ENCODE measurements around the gene STXBP6.

Gene STXBP6

DNA sequence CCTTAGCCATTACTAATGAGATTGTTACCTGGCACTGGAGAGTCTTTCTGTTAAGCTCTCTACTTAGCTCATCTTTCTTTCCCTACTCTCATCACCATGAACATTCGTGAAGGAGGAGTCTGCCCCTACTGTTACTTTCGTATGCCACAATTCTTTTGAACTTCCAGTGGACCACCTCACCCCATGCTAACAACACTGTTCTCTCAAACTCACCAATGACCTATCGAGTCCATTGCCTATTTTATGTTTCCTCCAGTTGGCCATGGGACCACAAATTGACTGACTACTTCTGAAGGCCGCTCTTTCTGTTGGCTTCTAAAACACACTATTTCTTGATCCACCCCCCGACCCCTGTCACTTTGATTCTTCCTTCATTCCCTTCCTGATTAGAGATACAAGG lies 223.6 kb downstream of the STXBP6 start:
- Mint-ChIP-seq H3K9me3 (no peaks in the 10 kb centered on the region), H3K27me3 (ENCODE audit: low read depth) (peaks cover 6% of the 10 kb centered on the region), H3K36me3 (ENCODE audit: low read depth) (no peaks in the 10 kb centered on the region), H3K4me1 (ENCODE audit: low read depth) (no peaks in the 10 kb centered on the region), H3K27ac (no peak overlapping the region), H3K4me3 (no peak overlapping the region)

DNA sequence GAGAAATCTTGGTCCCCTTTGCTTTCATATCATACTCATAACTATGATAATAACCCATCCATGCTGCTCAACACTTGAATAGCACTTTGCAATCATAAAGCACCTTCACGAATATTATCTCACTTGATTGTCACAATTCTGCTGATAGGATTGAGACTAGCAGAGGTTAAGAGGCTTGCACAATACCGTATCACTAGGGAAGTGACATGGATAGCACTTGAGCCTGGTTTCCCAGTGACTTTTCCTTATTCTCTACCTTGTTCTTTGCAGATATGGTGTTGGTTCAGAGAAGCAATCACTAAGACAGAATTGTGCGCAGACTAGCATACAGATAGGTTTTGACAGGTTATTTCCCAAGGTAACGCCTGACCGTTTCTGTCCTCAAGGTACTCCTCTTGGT lies 229.3 kb downstream of the STXBP6 start:
- Mint-ChIP-seq H3K4me1 (ENCODE audit: low read depth) (no peaks in the 10 kb centered on the region), H3K27ac (no peak overlapping the region), H3K36me3 (ENCODE audit: low read depth) (no peaks in the 10 kb centered on the region), H3K4me3 (no peak overlapping the region), H3K27me3 (ENCODE audit: low read depth) (peaks cover 6% of the 10 kb centered on the region), H3K9me3 (no peaks in the 10 kb centered on the region)

DNA sequence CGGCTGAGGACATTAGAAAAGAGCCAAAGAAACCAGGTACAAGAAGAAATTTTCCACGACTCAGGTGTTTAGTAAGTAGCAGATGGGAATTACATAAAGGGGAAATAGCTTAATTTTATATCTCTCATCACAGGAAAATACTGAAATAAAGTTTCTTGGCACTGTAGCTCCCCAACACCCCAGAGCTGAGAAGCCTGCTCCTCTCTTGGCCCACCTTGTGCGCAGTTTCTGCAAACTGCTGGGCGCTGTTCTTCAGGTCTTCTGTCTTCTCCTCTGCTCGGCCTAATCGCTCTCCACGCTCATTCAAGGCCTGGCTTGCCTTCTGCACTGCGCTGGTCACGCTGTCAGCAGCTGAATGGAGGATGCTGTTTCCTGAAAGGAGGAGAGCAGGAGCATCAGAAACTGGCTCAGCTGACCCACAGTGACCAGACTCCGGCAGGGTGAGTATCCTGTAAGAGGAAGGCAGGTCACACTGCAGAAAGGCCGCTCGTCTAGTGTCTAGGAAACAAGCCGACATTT lies 231.1 kb downstream of the STXBP6 start:
- H3K36me3 Mint-ChIP-seq (ENCODE audit: low read depth): no peaks in the 10 kb centered on the region
- no peak overlapping the region for H3K27ac Mint-ChIP-seq
- H3K4me3 Mint-ChIP-seq: no peak overlapping the region
- no peaks in the 10 kb centered on the region for H3K4me1 Mint-ChIP-seq (ENCODE audit: low read depth)
- H3K27me3 Mint-ChIP-seq (ENCODE audit: low read depth): peaks cover 6% of the 10 kb centered on the region
- no peaks in the 10 kb centered on the region for H3K9me3 Mint-ChIP-seq

DNA sequence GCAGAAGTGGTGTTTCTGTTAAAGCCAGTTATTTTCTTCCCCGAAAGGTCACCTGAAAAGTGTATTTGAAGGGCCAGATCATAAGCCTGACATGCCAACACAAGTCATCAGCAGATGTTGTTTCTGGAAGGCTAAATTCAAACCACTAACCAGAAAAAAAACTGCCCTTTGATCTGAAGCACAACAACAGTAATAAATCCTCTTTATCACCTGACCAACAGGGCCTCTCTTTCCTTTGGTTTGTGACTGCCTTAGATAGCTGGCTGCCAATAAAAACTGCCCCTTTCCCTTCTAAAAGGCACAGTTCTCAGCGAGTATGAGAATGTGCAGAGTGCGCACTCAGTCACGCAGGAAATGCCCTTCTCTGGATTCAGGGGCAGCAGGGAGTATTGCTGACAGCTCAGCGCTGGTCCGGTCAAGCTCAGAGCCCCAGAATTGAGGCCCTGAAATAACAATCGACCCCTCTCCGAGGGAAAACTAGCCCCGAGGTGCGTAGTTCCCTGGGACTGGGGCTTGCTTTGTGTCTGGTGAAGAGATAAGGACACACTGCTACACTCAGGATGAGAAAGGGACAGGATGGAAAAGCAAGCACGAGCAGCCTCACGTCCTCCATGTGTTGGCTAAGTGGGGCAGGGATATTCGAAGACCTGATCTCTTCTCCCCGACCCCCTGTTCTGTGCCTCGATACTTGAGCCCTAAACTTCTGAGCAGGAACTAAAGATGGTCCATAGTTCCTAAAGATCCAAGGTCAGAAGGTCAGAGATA lies 231.7 kb downstream of the STXBP6 start:
- Mint-ChIP-seq H3K36me3 (ENCODE audit: low read depth) (no peaks in the 10 kb centered on the region), H3K4me1 (ENCODE audit: low read depth) (no peaks in the 10 kb centered on the region), H3K4me3 (no peak overlapping the region), H3K9me3 (no peaks in the 10 kb centered on the region), H3K27ac (no peak overlapping the region), H3K27me3 (ENCODE audit: low read depth) (peaks cover 6% of the 10 kb centered on the region)

DNA sequence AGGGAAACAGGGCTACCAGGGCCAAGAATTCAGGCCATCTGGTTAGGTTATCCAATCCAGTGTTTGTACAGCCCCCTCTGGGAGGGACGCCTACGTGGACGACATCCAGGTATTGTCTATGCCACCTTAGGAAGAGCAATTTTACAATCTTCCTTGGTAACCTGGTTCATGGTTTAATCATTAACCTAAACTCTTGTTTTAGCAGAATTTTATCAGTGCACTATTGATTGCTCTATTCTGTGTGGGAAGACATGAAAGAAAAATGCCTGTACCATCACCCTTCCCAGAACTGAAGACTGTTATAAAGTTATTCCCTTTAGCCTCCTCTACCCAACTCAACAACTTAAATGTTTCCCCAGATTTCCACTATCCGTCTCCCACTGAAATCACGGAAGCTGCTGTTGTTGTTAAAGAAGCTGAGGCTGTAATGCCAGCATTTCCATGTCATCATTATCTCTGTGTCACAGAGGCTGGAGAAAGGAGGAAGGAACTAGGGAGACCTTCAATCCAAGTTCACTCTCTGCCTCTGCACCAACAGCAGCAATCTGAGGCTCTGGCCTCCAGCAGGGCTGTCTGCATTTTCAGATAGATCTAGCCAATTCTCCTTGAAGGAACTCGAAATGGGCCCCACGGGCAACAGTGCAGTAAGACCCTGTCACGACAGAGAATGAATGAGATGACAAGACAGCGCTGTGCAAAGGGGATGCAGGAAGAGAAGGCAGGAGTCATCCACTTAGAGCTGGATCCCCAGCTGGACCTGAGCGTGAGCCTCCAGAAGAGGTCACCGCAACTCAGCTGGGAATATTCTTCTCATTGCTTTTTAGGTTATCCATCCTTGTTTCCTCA lies 232.5 kb downstream of the STXBP6 start:
- H3K4me1 Mint-ChIP-seq (ENCODE audit: low read depth): no peaks in the 10 kb centered on the region
- no peak overlapping the region for H3K4me3 Mint-ChIP-seq
- H3K27me3 Mint-ChIP-seq (ENCODE audit: low read depth): peaks cover 6% of the 10 kb centered on the region
- H3K27ac Mint-ChIP-seq: no peak overlapping the region
- H3K9me3 Mint-ChIP-seq: no peaks in the 10 kb centered on the region
- no peaks in the 10 kb centered on the region for H3K36me3 Mint-ChIP-seq (ENCODE audit: low read depth)

DNA sequence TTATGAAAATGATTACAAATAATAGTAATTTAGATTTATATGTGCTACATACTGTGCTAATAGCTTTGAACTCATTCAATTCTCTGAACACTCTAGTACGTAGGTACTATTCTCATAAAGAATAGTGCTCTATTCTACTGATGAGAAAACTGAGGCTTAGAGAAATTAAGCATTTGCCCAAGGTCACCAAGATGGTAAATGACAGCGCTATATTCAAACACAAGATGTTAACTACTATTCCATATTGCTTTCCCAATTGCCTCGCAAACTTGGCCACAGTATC lies 233.1 kb downstream of the STXBP6 start:
- H3K9me3 Mint-ChIP-seq: no peaks in the 10 kb centered on the region
- H3K36me3 Mint-ChIP-seq (ENCODE audit: low read depth): no peaks in the 10 kb centered on the region
- peaks cover 3% of the 10 kb centered on the region for H3K27me3 Mint-ChIP-seq (ENCODE audit: low read depth)
- H3K27ac Mint-ChIP-seq: no peak overlapping the region
- no peak overlapping the region for H3K4me3 Mint-ChIP-seq
- H3K4me1 Mint-ChIP-seq (ENCODE audit: low read depth): no peaks in the 10 kb centered on the region

DNA sequence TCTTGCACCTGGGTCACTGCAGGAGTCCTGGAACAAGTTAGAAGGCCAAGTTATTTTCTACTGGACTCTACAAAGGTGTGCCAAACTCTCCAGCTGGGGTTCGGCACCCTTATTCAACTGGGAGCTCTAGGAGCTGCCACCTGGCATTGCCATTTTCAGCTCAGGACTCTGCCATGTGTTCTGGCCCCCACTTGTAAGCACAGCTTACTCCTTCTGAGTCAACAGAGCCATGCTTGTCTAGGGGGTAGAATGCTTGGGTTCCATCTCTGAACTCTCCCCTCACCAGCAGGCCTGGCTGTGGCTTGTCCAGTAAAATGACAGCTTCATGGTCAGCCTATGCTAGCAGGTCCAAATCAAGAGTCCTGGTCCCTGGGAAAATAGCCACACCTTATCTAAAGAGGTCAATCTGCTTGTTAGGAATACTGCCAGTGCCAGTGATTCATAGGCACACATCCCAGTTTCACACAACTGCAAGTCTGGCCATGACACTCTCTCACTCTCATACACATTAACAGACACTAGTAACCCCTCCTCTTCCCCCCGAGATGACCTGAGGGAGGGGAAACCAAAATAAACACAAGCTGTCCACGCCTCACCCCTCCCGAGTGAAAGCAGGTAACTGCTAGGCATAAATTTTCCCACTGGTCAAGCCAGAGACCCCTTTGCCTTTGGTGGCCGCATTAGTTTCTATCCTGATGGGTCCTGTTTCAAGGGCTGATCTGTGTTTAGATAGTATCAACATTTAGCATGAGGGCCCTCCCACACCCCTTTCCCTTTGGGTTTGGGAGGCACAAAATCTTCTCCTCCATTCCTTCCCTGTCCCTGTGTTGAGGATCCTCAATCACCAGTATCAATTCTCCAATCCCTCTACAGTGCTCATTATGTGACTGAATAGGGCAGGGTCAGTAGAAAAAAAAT lies 233.7 kb downstream of the STXBP6 start:
- no peaks in the 10 kb centered on the region for H3K9me3 Mint-ChIP-seq
- no peak overlapping the region for H3K27ac Mint-ChIP-seq
- no peaks in the 10 kb centered on the region for H3K27me3 Mint-ChIP-seq (ENCODE audit: low read depth)
- no peaks in the 10 kb centered on the region for H3K4me1 Mint-ChIP-seq (ENCODE audit: low read depth)
- no peaks in the 10 kb centered on the region for H3K36me3 Mint-ChIP-seq (ENCODE audit: low read depth)
- H3K4me3 Mint-ChIP-seq: no peak overlapping the region

DNA sequence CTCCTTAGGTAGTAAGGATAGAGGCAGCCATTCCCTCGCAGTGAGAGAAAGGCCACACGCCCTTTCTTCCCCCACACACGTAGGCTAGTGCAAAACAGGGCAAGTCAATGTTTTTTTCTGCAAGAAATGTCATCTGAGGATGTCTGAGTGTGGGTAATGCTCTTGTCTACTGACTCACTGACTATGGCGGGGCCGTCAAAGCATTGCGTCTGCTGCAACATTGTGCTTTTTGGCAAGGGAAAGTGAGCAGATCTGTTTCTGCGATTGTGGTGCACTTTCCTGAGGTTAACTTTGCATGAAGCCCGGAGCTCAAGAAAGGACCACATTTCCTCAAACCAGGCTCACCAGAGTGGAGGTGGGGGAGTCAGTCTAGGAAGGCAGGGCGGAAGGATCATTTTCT lies 234.4 kb downstream of the STXBP6 start:
- Mint-ChIP-seq H3K27ac (no peak overlapping the region), H3K9me3 (no peaks in the 10 kb centered on the region), H3K4me3 (no peak overlapping the region), H3K36me3 (ENCODE audit: low read depth) (no peaks in the 10 kb centered on the region), H3K4me1 (ENCODE audit: low read depth) (no peaks in the 10 kb centered on the region), H3K27me3 (ENCODE audit: low read depth) (no peaks in the 10 kb centered on the region)

DNA sequence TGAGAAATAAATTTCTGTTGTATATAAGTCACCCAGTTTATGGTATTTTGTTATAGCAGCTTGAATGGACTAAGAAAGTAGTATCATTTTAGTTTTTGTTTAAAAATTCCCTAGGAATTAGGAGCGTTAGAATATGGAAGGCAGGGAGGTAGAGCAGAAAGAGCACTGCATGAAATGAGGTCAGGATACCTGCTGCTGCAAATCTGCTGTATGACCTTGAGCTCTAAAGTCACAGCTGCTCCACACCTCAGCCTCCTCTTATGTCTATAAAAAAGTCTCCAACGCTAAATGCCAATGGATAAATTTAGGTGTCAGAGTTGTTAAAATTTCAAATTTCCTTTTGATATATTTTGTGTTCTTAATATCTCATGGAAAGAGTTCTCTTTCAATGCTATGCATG lies 235.0 kb downstream of the STXBP6 start:
- peaks cover 4% of the 10 kb centered on the region for H3K27me3 Mint-ChIP-seq (ENCODE audit: low read depth)
- no peaks in the 10 kb centered on the region for H3K4me1 Mint-ChIP-seq (ENCODE audit: low read depth)

DNA sequence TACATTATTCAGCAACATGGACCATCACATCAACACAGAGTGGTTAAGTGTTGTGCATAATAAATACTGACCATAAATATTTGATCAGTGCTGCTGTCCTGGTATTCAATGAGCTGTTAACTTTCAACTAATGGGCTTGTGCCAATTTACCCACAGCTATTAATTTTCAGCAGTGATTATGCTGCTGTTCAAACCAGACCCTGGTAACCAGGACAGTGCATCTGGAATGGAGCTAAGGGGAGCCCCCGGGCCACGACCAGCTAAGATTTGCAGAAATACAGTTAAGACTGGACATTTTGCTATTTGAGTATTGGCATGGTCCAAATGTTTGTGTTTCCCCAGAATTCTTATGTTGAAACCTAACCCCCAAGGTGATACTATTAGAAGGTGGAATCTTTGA lies 235.6 kb downstream of the STXBP6 start:
- Mint-ChIP-seq H3K9me3 (no peaks in the 10 kb centered on the region), H3K27me3 (ENCODE audit: low read depth) (peaks cover 4% of the 10 kb centered on the region), H3K4me1 (ENCODE audit: low read depth) (no peaks in the 10 kb centered on the region), H3K4me3 (no peak overlapping the region), H3K36me3 (ENCODE audit: low read depth) (no peaks in the 10 kb centered on the region), H3K27ac (no peak overlapping the region)

More for the DNA sequence above, 235.0 kb downstream of the STXBP6 start:
- H3K36me3 Mint-ChIP-seq (ENCODE audit: low read depth): no peaks in the 10 kb centered on the region
- H3K27ac Mint-ChIP-seq: no peak overlapping the region
- no peak overlapping the region for H3K4me3 Mint-ChIP-seq
- no peaks in the 10 kb centered on the region for H3K9me3 Mint-ChIP-seq

DNA sequence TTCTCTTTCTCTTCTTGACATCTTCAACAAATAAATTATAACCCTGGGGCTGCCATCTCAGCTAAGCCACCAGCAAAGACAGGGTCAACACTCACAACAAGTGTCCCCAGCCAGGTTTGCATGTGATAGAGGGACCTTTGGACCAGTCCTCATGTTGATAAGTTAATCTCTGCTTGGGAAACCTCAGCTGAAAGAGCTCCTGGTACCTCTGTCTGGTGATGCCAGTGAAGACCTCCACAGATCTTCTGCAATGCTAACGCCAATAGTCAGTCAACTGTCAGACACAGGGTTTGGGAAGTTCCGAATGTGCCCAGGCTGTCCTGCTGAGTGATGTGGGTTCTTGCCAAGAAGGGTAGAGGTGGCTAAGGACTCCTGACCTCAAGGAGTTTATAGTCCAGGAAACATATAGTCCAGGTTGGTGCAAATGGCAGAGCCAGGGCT lies 236.1 kb downstream of the STXBP6 start:
- H3K36me3 Mint-ChIP-seq (ENCODE audit: low read depth): no peaks in the 10 kb centered on the region
- H3K9me3 Mint-ChIP-seq: no peaks in the 10 kb centered on the region
- H3K4me3 Mint-ChIP-seq: no peak overlapping the region
- H3K4me1 Mint-ChIP-seq (ENCODE audit: low read depth): no peaks in the 10 kb centered on the region
- H3K27ac Mint-ChIP-seq: no peak overlapping the region
- H3K27me3 Mint-ChIP-seq (ENCODE audit: low read depth): peaks cover 8% of the 10 kb centered on the region

DNA sequence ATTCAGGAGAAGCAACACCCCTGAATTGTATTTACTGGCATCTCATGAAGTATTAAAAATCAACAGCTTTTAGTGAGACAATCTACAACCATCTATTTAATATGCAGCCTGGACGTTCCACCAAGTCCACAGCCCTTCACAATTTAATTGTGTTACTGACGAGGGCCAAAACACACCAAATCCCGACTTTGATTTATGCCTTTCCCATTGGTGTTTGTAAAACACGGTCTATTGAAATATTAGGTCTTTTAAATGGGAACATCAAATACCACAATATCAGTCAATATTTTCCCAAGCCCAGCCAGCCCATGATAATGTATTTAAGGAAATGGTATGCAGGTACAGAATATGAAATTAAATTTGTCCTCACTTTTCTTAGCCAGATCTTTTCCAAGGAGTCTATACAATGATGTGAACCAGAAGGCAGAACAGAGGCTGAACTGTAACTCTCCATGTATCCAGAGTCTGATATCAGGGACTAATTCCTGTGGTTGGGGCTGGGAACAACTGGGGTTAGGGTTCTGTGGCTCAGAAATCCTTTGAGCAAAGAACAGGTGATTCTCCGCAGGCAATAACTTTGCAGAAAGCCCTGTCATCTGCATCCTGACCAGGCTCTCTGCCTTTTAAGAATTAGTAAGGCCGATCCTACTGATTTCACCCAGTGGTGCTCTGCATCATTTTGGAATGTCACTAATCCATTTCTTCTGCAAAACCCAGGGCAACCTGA lies 236.7 kb downstream of the STXBP6 start:
- Mint-ChIP-seq H3K27me3 (ENCODE audit: low read depth) (peaks cover 9% of the 10 kb centered on the region), H3K36me3 (ENCODE audit: low read depth) (no peaks in the 10 kb centered on the region), H3K4me1 (ENCODE audit: low read depth) (no peaks in the 10 kb centered on the region), H3K27ac (no peak overlapping the region), H3K9me3 (no peaks in the 10 kb centered on the region), H3K4me3 (no peak overlapping the region)

DNA sequence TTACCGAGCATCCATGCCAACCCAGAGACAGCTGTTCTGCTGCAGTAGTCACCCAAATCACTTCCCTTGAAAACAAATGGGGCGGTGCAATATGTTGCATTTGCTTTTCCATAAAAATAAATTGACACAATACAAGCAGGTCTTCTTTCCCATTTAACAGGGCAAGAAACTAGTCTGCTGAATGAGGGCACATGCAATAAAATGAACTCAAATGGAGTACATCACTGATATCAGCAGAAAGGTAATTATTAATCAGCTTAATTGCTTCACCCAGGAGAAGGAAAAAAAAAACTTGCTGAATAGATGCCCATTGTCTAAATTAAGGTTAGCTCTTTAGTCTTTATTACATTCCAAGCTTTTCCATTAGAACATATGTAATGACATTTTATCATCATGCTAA lies 240.8 kb downstream of the STXBP6 start:
- no peaks in the 10 kb centered on the region for H3K4me1 Mint-ChIP-seq (ENCODE audit: low read depth)
- no peaks in the 10 kb centered on the region for H3K36me3 Mint-ChIP-seq (ENCODE audit: low read depth)
- H3K9me3 Mint-ChIP-seq: no peaks in the 10 kb centered on the region
- H3K27me3 Mint-ChIP-seq (ENCODE audit: low read depth): peaks cover 9% of the 10 kb centered on the region
- no peak overlapping the region for H3K4me3 Mint-ChIP-seq
- H3K27ac Mint-ChIP-seq: no peak overlapping the region

DNA sequence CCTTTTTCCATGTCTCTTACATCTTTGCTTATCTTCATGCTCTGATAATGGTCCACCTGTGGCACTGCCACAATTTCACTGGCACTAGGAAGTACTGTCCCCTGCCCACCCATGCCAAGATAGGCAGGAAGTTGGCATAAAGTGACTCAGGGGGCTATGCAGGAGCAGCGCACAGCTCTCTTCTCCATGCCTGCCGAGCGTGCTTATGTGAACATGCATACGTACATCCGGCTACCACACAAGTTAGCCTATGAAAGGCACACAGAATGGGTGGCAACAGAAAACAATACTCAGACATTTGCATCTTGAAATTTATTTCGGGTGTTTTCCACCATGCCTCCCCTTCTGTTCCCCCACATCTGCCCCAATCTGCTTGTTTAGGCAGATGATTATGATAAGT lies 241.5 kb downstream of the STXBP6 start:
- no peak overlapping the region for H3K27ac Mint-ChIP-seq
- no peaks in the 10 kb centered on the region for H3K9me3 Mint-ChIP-seq
- H3K27me3 Mint-ChIP-seq (ENCODE audit: low read depth): peaks cover 9% of the 10 kb centered on the region
- no peaks in the 10 kb centered on the region for H3K36me3 Mint-ChIP-seq (ENCODE audit: low read depth)
- no peaks in the 10 kb centered on the region for H3K4me1 Mint-ChIP-seq (ENCODE audit: low read depth)
- H3K4me3 Mint-ChIP-seq: no peak overlapping the region

Data from T-helper 1 cell treated with Interleukin-12 subunit alpha and Interleukin-12 subunit beta and Interleukin-4 antibody, amounts not matched to agents 30 μg/mL and 1 μg/mL, for 36 hours (primary cell).